HG02678 (cell line): ENCODE results near the gene FLVCR1.
"Not testable (repeated sequence)": the region's sequence is repeated elsewhere in the genome, so short reads cannot be mapped to it uniquely, and the experiment has no call there.

ENCODE experiments used
- ATAC-seq: cut with Tn5 transposase; IDR thresholded peaks from one replicate; pipeline ENCODE4 v1.9.1; 2021; ENCODE audit warnings: mild to moderate bottlenecking, moderate library complexity; ENCODE audit not compliant: unreplicated experiment

FLVCR1 gene

DNA sequence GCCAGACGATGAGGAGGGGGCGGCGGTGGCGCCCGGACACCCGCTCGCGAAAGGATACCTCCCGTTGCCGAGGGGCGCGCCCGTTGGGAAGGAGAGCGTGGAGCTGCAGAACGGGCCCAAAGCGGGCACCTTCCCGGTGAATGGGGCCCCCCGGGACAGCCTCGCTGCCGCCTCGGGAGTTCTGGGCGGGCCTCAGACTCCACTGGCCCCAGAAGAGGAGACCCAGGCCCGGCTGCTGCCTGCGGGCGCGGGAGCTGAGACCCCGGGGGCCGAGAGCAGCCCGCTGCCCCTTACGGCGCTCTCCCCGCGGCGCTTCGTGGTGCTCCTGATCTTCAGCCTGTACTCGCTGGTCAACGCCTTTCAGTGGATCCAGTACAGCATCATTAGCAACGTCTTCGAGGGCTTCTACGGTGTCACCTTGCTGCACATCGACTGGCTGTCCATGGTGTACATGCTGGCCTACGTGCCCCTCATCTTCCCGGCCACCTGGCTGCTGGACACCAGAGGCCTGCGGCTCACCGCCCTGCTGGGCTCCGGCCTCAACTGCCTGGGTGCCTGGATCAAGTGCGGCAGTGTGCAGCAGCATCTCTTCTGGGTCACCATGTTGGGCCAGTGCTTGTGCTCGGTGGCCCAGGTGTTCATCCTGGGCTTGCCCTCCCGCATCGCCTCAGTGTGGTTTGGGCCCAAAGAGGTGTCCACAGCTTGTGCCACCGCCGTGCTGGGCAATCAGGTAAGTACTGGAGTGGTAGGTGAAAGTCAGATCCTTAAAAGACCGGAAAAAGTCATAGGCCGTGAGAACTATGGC lies 588 bp downstream of the FLVCR1 start:
- ATAC-seq, result peak; percentile 13

DNA sequence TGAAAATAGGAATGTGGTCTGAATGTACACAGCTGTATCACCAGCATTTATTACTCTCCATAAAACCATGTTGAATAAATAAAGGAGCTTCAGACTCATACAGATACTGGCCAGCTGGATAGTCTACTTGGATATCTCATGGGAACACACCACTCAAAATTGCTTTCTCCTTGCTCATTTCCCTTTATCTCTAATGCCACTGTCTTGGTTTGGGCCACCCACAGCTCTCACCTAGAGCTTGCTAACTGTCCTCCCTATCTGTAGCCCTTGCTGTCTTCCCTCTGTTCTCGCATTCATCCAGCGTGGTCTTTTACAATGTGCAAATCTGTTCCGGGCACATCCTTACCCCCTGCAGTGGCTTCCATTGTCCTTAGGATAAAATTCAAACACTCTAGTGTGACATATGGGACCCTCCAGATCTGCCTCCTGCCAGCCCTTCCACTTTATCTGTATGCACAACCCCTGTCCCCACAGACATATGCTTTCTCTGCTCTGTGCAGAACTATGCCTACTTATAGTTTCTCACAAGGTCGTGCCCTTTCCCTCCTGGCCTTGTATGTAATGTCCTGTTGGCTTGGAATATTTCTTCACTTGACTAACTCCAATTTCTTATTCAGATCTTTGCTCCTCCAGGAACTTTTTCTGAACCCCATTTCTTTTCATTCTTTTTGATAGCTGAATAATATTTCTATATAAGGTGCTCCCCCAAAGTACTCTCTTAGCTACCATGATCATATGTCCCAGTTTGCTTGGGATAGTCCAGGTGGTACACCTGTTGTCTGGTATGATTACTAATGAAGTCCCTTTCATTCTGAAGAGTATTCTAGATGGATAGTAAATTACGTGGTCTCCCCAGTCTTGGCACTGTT lies 2.9 kb downstream of the FLVCR1 start:
- ATAC-seq, result no peak

DNA sequence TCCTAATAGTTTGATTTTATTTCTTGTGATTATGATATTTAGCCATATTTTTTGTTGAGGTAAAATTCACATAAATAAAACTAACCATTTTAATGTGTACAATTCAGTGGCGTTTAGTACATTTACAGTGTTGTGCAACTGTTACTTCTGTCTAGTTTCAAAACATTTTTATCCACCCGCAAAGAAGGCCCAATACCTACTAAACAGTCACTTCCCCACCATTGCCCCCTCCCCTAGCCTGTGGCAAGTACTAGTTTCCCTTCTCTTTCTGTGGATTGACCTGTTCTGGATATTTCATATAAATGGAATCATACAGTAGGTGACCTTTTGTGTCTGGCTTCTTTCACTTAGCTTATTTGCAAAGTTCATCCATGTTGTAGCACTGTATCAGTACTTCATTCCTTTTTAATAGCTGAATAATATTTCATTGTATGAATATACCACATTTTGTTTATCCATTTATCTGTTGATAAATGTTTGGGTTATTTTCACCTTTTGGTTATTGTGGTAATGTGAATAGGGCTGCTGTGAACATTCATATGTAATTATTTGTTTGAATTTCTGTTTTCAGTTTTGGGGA lies 4.1 kb downstream of the FLVCR1 start:
- no peak for ATAC-seq

DNA sequence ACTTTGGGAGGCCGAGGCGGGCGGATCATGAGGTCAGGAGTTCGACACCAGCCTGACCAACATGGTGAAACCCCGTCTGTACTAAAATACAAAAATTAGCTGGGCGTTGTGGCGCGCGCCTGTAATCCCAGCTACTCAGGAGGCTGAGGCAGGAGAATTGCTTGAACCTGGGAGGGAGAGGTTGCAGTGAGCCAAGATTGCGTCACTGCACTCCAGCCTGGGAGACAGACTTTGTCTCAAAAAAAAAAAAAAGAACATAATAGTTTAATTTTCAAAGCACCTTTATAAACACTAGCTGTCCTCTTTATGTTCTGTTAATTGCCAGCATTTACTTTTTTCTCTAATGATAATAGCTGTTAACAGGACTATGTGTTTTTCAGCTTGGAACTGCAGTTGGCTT lies 5.3 kb downstream of the FLVCR1 start:
- ATAC-seq, result not testable (repeated sequence)

DNA sequence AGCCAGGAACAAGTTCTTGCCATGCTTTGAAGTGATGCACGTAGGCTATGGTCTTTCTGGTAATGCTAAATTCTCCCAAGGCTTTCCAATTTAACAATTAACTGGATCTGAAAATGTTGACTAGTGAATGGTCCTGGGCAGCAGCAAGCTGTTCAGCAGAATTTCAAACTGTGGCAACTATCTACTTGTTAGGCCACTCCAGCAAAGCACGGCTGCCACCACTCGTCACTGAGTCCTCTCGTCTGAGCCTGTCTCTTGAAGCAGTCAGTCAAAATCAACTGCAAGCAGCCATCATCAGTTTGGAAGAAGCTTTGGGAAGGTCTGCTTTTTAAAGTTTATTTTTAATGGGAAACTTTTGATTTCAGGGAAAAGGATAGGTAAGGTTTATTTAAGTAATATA lies 6.1 kb downstream of the FLVCR1 start:
- ATAC-seq, result no peak

DNA sequence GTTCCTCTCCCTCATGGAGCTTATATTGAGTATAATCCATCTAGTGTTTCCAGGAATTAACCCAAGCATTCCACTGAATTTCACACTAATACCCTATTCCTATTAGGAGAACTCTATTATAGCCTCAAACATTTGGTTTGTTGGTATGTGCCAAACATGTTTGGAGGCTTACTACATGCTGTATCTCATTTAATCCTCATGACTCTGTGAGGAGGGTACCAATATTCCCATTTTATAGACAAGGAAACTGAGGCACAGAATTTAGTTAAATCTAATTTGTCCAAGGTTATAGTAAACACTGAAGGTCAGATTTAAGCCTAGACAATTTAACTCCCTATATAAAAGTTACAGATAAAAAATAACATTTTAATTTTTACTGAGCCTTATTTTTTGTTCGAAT lies 9.1 kb downstream of the FLVCR1 start:
- ATAC-seq, result no peak

DNA sequence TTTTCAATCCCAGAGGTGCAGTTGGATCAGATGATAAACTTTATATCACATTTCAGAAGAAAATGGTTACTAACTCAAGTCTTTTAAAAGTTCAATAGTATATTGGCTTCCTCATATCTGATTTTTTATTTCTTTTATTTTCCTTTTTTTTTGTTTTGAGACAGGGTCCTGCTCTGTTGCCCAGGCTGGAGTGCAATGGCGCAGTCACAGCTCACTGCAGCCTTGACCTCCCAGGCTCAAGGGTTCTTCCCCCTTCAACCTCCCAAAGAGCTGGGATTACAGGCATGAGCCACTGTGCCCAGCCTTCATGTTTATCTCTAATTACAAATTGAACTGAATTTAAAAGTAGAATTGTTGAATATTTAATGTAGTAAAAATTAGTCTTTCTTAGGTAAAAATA lies 13.9 kb downstream of the FLVCR1 start:
- no peak for ATAC-seq

DNA sequence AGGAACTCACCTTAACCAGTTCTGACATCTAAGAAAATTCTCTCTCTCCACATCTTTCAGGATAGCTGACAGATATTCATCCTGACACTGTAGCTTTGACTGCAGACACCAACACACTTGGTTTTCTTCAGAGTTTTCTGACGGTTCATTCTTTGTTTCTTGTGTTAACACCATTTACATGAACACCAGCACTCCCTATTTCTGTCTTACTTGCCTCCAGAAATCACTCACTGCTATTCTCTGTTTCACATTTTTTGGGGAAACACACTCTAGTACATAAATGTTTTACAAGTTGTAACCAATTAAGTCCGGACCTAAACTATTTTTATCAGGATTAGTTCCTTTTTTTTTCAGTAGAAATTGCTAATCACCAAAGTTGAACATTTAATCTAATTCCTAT lies 15.4 kb downstream of the FLVCR1 start:
- ATAC-seq, result peak; percentile 72

DNA sequence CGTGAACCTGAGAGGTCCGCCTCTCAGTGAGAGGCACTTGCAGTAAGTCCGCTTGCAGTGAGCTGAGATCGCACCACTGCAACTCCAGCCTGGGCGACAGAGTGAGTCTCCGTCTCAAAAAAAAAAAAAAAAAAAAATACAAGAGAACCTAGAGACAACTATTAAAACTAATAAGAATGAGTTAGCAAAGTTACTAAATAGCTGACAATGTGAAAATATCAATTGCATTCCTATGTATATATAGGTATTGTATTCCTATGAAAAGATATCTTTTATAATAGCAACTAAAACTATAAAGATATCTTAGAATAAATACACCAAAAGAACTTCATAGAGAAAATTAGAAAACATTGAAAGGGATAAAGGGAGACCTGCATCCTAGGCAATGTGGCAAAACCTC lies 20.3 kb downstream of the FLVCR1 start:
- ATAC-seq, result no peak

DNA sequence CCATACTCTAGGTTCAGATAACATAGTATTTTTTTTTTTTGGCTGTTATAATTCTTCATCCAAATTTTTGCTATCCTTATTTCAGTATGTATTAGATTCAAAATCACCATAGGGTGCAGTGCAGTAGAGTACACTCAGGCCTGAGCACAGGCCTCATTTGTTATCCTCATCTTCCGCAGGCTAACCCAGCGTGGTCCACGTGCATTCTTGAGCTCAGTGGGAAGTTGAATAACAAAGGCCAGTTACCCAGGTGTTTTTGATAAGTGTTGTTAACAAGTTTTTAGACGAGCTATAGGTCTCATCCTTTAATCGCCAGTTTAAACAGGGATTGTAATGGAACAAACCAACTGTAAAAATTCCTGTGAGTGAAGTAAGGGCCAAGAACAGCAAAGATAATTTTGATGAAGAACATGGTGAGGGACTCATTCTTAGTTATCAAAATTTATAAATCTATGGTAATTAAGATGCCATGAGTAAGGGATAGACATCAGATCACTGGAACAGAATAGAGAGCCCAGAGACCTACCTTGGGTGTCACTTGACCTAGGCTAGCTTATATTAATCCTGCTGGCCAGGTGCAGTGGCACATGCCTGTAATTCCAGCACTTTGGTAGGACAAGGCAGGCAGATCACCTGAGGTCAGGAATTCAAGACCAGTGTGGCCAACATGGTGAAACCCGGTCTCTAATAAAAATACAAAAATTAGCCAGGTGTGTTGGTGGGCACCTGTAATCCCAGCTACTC lies 22.0 kb downstream of the FLVCR1 start:
- no peak for ATAC-seq

DNA sequence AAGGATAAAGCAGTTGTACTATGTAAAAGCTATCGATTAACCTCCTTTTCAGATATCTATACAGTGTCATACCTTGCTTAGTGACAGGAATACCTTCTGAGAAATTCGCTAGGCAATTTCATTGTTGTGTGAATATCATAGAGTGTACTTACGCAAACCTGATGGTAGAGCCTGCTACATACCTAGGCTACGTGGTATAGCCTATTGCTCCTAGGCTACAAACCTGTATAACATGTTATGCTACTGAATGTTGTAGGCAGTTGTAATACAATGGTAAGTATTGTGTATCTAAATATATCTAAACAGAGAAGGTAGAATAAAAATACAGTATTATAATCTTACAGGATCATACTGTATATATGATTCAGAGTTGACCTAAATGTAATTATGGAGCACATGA lies 26.5 kb downstream of the FLVCR1 start:
- no peak for ATAC-seq

DNA sequence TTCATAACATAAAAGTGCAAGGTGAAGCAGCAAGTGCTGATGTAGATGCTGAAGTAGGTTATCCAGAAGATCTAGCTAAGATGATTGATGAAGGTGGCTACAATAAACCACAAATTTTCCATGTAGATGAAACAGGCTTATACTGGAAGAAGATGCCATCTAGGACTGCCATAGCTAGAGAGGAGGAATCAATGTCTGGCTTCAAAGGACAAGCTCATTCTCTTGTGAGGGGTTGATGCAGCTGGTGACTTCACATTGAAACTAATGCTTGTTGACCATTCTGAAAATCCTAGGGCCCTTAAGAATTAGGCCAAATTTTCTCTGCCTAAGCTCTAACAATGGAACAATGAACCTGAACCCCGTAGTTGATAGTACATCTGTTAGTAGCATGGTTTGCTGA lies 34.0 kb downstream of the FLVCR1 start:
- ATAC-seq, result no peak

DNA sequence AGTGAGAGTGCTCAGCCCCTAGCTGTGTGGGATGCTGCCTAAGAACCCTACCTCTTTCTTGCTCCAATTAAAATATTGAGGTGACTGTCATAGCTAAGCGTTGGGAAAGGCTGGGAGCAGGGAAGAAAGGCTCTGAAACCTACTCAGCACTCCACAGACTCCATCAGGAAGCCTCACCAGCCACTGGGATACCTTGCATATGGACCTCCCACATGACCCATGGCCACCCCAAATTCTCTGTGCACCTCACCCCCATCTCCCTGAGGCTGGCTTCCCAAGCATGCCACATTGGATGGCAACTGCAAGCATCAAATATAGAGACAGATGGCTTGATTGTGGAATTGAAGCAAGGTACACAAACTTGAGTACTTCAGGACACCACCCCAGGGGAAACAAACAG lies 41.8 kb downstream of the FLVCR1 start:
- no peak for ATAC-seq

DNA sequence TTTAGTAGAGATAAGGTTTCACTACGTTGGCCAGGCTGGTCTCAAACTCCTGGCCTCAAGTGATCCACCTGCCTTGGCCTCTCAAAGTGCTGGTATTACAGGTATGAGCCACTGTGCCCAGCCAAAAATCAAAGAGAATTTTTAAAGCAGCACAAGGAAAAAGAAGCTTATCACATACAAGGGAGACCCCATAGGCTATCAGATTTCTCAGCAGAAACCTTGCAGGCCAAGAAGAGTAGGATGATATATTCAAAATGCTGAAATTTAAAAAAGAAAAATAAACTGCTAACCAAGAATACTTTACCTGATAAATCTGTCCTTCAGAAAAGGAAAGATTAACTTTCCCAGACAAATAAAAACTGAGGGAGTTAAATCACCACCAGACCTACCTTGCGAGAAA lies 43.2 kb downstream of the FLVCR1 start:
- ATAC-seq, result no peak

DNA sequence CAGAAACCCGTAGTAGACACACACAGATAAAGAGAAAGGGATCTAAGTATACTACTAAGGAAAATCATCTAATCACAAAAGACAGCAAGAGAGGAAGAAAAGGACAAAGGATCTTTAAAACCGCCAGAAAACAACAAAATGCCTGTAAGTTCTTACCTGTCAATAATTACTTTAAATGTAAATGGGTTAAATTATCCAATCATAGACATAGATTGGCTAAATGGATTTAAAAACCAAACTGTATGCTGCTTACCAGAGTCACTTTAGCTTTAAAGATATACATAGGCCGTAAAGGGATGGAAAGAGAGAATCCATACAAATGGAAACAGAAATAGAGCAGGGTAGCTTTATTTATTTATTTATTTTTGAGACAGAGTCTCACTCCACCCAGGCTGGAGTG lies 44.0 kb downstream of the FLVCR1 start:
- ATAC-seq, result no peak

DNA sequence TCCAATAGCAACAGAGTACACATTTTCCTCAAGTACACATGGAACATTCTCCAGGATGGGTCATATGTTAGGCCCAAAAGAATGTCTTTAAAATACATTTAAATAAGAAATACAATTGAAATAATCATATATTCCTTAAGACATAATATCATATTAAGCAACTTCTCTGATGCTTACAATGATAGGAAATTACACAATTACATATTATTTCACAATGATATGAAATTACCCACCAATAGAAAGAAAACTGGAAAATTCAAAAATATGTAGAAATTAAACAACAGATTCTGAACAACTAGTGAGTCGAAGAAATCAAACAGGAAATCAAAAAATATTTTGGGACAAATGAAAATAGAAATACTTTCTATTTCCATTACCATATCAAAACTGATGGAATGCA lies 45.6 kb downstream of the FLVCR1 start:
- ATAC-seq, result no peak

DNA sequence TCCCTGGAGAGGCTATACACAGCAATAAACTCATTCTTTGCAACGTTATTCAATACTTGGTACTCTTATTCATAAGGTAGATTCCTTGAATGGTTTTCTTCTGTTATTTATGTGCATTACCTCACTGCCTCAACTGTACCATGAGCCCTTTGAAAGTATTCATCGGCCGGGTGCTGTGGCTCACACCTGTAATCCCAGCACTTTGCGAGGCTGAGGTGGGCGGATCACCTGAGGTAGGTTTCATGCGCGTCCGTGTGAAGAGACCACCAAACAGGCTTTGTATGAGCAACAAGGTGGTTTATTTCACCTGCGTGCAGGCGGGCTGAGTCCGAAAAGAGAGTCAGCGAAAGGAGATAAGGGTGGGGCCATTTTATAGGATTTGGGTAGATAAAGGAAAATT lies 50.0 kb downstream of the FLVCR1 start:
- not testable (repeated sequence) for ATAC-seq

DNA sequence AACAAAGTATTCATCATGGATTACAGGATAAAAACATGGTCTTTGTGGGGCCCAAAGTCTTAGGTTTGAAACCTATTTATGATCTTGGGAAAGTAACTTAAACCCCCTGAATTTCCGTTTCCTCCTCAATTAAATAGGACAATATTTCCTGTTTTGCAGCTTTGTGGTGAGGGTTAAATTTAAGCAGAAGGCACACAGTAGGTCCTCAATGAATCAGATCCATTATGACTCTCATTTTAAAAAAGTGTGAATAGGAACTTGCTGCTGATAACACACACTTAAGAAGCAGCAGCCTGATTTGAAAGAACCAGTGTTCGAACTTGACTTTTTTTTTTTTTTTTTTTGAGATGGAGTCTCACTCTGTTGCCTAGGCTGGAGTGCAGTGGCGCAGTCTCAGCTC lies 50.9 kb downstream of the FLVCR1 start:
- no peak for ATAC-seq

DNA sequence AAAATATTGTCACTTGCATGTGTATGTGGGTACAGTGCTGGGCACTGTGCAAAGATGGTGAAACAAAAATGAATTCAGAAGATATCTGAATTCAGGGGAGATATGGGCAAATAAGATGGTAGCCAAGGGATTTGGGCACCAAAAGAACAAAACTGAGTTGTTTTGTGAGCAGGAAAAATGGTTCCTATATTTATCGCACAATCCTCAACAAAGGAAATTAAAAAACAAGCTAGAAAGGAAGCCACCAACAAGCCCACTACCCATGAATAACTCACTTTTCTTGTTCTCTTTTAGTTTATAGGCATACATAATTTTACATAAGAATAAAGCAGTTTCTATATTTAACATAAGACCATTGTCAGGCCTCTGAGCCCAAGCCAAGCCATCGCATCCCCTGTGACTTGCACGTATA lies 51.6 kb downstream of the FLVCR1 start:
- no peak for ATAC-seq

DNA sequence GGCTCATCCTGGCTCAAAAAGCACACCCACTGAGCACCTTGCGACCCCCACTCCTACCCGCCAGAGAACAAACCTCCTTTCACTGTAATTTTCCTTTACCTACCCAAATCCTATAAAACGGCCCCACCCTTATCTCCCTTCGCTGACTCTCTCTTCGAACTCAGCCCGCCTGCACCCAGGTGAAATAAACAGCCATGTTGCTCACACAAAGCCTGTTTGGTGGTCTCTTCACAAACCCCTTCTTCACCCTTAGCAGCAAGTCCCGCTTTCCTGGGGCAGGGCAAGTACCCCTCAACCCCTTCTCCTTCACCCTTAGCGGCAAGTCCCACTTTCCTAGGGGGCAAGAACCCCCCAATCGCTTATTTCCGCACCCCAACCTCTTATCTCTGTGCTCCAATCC lies 52.1 kb downstream of the FLVCR1 start:
- ATAC-seq, result not testable (repeated sequence)

DNA sequence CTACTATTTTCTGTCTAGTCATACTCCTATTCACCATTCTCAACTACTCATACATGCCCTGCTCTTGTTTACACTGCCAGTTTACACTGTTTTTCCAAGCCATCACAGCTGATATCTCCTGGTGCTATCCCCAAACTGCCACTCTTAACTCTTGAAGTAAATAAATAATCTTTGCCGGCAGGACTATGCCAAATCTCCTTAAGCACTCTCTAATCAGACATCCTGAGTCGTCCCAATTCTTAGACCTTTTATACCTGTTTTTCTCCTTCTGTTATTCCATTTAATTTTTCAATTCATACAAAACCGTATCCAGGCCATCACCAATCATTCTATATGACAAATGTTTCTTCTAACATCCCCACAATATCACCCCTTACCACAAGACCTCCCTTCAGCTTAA lies 55.6 kb downstream of the FLVCR1 start:
- ATAC-seq, result not testable (repeated sequence)
